GM18499 (cell line): ENCODE measurements around the gene CEBPZ.

Experiments
- ATAC-seq: cut with Tn5 transposase; IDR thresholded peaks from one replicate; pipeline ENCODE4 v1.9.1; 2021; ENCODE audit warnings: moderate number of reproducible peaks; ENCODE audit not compliant: insufficient read depth, unreplicated experiment

Gene CEBPZ, protein sequence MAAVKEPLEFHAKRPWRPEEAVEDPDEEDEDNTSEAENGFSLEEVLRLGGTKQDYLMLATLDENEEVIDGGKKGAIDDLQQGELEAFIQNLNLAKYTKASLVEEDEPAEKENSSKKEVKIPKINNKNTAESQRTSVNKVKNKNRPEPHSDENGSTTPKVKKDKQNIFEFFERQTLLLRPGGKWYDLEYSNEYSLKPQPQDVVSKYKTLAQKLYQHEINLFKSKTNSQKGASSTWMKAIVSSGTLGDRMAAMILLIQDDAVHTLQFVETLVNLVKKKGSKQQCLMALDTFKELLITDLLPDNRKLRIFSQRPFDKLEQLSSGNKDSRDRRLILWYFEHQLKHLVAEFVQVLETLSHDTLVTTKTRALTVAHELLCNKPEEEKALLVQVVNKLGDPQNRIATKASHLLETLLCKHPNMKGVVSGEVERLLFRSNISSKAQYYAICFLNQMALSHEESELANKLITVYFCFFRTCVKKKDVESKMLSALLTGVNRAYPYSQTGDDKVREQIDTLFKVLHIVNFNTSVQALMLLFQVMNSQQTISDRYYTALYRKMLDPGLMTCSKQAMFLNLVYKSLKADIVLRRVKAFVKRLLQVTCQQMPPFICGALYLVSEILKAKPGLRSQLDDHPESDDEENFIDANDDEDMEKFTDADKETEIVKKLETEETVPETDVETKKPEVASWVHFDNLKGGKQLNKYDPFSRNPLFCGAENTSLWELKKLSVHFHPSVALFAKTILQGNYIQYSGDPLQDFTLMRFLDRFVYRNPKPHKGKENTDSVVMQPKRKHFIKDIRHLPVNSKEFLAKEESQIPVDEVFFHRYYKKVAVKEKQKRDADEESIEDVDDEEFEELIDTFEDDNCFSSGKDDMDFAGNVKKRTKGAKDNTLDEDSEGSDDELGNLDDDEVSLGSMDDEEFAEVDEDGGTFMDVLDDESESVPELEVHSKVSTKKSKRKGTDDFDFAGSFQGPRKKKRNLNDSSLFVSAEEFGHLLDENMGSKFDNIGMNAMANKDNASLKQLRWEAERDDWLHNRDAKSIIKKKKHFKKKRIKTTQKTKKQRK

DNA sequence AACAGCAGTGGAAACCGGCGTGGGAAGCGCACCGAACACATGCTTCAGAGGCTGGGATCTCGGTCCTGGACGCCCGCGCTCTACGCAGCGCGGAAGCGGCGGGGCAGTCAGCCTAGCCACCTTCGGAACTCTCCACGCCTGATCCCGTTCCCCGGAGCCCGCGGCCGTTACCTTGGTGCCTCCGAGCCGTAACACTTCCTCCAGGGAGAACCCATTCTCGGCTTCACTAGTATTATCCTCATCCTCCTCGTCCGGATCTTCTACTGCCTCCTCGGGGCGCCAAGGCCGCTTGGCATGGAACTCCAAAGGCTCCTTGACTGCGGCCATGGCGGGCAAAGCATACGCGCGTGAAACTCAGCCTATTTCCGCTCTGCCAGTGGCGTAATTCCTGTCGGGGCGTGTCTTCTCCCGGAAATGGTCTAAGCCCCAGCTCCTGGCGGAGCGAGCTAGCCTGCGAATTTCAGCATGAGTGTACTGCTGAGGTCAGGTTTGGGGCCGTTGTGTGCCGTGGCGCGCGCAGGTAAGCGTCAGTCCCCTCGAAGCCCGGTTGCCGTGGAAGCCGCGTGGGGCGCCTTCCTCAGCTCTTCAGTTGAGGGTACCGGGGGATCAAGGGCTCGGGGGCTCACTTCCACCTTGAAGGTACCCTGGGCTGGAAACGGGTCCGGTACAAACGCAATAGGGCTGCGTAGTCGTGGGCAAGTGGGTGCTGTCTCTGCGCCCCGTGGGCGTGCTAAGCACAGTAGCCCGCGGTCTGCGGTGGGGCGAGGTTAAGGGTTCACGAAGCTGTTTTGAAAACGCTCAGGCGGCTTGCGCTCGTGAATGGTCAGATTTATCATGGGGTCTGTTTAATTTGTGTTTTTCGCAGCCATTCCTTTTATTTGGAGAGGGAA is at the start of gene CEBPZ, which contains the start of gene NDUFAF7:
TSS of gene CEBPZ (minus strand) at position 356 of the 890 bp plus-strand sequence. CDS start at position 327, 29 bp downstream.
TSS of gene NDUFAF7 (plus strand) at position 418 of the 890 bp plus-strand sequence. CDS start at position 466, 48 bp downstream.
- peak; percentile 85 for ATAC-seq

DNA sequence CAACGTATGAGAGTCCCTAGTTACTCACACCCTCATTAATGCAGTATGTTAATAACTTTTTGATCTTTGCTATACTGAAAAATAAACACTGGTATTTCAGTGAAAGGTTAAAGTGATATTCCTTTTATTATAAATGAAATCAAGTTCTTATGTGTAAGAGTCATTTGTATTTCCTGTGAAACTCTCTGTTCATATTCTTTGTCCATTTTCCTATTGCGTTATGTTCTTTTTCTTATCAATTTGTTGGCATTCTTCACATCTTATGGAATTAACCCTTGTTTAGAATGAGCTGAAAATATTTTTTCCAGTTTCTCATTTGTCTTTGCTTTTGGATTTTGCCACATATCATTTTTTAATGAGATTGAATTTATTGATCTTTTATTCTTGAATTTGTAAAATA is 44.9 kb upstream of the CEBPZ start:
- no peak for ATAC-seq

DNA sequence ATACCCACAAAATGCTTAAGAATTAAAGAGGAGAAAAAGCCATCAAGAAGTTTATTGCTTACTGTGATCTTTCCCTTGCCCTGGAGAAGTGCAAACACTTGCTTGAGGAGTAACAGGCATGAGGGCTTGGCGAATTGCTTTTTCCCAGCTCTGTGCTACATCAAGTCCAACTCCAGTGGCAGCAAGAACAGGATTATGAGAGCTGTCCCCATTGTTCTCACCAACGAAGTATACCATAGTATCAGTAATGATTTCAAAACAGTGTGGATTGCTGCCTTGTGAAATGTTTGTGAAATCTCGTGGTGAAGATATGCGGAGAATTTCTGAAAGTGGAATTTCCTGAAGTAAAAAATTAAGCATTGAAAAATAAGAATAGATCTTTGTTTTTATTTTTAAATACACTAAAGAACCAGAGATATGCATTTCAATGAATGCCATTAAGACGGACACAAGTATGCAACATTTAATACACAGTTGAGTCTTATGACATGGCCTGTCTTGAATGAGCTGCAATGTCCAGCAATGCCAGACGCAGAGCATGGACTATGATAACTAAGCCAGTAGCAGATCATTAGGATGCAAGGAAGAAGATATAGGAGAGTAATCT is 43.1 kb upstream of the CEBPZ start:
- ATAC-seq: no peak

DNA sequence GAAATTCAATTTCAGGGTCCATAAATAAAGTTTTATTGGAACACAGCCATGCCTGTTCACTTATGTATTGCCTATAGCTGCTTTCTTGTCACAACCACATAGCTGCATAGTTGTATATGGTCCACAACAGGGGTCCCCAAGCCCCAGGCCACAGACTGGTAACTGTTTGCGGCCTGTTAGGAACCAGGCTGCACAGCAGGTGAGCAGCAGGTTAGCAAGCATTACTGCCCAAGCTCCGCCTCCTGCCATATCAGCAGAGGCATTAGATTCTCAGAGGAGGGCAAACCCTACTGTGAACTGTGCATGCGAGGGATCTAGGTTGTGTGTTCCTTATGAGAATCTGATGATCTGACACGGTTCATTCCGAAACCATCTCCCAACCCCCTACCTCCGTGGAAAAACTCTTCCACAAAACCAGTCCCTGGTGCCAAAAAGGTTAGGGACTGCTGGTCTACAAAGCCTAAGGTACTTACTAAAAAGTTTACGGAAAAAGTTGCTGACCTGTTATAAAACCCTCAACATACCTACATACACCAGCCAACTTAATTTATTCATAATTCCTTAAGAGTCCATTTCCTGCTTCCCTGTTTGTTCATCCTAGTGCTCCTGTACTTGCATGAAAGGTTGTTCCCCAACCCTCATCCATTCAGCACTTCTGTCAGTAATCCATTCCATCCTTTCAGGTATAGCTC is 40.1 kb upstream of the CEBPZ start:
- no peak for ATAC-seq

- no peak for ATAC-seq
Measured at GRCh38 chr2:37268111-37268510, 36.7 kb upstream of the CEBPZ start.

DNA sequence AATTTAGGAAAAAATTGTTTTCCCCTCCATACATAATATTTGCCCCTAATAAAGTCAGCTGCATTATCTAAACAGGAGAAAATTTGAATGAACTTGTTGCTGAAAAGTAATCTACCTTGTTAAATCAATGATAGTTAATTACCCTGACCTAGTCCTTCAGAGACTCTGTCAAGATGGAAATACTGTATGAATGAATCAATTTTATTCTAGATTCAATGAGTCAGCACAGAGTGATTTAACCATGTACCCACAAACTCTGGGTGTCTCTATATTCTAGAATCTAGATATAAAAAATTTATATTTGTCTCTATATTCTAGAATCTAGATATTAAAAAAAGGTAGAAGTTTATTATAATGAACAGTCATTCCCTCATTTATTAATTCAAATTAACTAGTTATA is 36.3 kb upstream of the CEBPZ start:
- no peak for ATAC-seq

DNA sequence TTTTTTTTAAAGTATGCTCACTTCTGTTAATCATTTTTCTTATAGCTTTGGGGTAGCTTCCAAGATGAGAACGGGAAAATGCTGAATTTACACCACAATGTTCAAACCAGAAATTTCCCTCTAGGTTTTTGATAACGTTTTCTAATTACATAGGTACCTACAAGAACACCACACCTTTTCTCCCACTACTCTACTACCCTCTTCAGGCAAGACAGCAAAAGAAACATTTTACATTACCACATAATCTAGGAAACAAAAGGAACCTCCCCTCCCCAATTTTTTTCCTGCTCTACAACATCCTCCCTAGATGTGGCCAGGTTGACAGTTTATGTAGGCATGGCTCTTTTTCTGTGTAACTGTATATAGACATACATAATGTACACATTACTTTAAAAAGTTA is 32.4 kb upstream of the CEBPZ start:
- ATAC-seq: no peak

GRCh38 chr2:37262522-37262921 is 31.1 kb upstream of the CEBPZ start:
- ATAC-seq: no peak

- no peak for ATAC-seq
Measured at GRCh38 chr2:37250869-37251740, 19.7 kb upstream of the CEBPZ start.

GRCh38 chr2:37246205-37246604 is 14.8 kb upstream of the CEBPZ start:
- no peak for ATAC-seq

GRCh38 chr2:37244755-37245154 is 13.4 kb upstream of the CEBPZ start:
- ATAC-seq: no peak

DNA sequence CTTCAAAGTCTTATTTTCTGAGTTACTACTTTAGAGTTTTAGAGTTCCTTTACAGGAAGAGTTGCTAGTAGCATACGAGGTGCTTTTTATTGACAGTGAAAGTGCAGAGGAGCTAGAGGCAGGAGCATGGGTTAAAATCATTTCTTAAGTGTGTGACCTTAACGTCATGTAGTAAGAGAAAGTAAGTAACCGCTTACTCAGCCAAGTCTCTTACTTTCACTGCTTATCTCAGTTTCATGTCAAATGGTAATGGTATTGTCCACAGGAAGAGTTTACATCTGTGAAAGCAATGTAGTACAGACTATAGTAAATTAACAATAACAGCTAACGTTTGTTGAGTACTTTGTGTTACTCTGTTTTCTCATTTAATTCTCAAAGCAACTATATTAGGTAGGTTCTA is 12.6 kb upstream of the CEBPZ start:
- no peak for ATAC-seq

DNA sequence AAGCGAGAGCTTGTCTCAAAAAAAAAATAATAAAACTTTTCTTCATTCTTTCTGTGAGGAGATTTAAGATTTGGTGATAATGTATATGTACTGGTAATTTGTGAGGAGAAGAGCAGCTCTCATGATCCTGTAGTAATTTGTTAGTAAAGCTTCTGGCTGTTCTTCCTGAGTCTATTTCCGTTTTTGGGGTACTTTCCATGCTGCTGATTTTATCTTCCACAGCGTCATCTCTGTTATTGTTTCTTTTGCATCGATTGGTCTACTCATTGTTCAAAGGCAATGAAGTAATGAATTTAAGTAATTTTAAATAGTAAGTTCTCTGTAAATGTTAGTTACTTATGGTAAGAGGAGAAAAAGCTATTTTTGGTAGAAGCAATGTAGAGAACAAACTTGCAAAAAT is 12.0 kb upstream of the CEBPZ start:
- no peak for ATAC-seq

- no peak for ATAC-seq
Measured at GRCh38 chr2:37232131-37232933, 936 bp upstream of the CEBPZ start.

DNA sequence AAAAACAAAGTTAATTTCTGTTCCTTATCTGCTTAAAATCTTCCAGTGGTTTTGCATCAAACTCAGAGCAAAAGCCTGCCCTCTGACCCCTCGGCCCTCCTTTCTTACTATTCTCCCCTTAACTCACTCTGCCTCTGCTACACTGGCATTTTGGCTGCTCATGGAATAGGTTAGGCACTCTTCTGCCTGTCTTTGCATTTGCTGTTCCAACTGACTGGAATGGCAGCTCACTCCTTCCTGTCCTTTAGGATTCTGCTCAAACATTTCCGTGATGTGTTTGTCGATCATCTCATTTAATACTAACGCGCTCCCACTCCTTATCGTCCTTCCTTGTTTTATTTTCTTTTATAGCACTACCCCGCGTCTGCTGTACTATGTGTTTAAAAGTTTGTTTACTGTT is 815 bp downstream of the CEBPZ start:
- ATAC-seq: no peak

DNA sequence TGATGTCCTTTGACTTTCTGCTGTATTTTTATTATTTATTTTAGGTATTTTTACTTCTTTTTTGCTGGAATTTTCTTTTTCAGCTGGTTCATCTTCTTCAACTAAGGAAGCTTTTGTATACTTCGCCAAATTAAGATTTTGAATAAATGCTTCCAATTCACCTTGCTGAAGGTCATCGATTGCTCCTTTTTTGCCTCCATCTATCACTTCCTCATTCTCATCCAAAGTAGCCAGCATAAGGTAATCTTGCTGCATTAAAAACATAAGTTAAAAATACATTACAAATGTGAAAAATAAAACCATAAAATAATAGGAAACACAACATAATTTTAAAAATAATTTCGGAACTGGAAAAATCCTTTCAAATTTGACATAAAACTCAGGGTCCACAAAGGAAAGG is 2.6 kb downstream of the CEBPZ start:
- no peak for ATAC-seq

GRCh38 chr2:37226863-37227262 is 4.5 kb downstream of the CEBPZ start:
- ATAC-seq: no peak
